Measurements from ENCODE around the gene MICU1. TPM values are rescaled to one million over a fixed set of nuclear protein-coding genes. Genes with fewer than 3 reads are reported as not detected.
A peak's percentile ranks its signal among the peaks of the same experiment; 100 is the strongest.

MICU1 gene
- polyA plus RNA-seq, 1 donor (not counting 4 experiments of a cell fraction or from before 2014, with no cell fraction given) = 19.4 TPM

GRCh38 chr10:72673280-72673679 is 47.4 kb upstream of the MICU1 start:
- H2AFZ ChIP-seq (ENCODE audit: control insufficient read depth, low read length) = no peak overlapping the region
- H3K4me3 ChIP-seq (ENCODE audit: control insufficient read depth in 2 of 3, extremely low read depth in 1 of 3, insufficient read depth in 2 of 3, low read depth in 1 of 3, low read length in 3 of 3) = no peak overlapping the region
- no peak for FAIRE-seq
- no peaks in the 10 kb centered on the region for H3K9me1 ChIP-seq (ENCODE audit: control insufficient read depth, extremely low read depth, insufficient read depth, low read length)
- peaks cover 18% of the 10 kb centered on the region for H3K4me1 ChIP-seq (ENCODE audit: control insufficient read depth, extremely low read depth, insufficient read depth, low read length)
- DNase-seq (ENCODE audit: low read depth, low spot score) = no peak
- dilution Hi-C loops (cut with MboI; ENCODE audit: extremely low pct_ligation_motif_present, low sequenced_read_pairs) = no loop called here
- no peak for TF ChIP-seq EZH2 (IDR thresholded peaks at IDR 0.05; ENCODE audit: low read length)
- no peak for TF ChIP-seq CTCF (optimal IDR thresholded peaks at IDR 0.05 in 1 of 3, IDR thresholded peaks at IDR 0.05 in 1 of 3, conservative IDR thresholded peaks at IDR 0.05 in 1 of 3; ENCODE audit: extremely low read depth in 1 of 3, insufficient read depth in 2 of 3, low read length in 3 of 3)
- no peak overlapping the region for H3K27ac ChIP-seq (ENCODE audit: control insufficient read depth, insufficient read depth, low read length)
- no peaks in the 10 kb centered on the region for H3K27me3 ChIP-seq (ENCODE audit: control insufficient read depth, extremely low read depth, insufficient read depth, low read length)
- no peaks in the 10 kb centered on the region for H4K20me1 ChIP-seq (ENCODE audit: control insufficient read depth, extremely low read depth, insufficient read depth, low read length)
- no peaks in the 10 kb centered on the region for H3K36me3 ChIP-seq (ENCODE audit: control insufficient read depth in 2 of 2, extremely low read depth in 1 of 2, insufficient read depth in 2 of 2, low read length in 2 of 2)
- H3K4me2 ChIP-seq (ENCODE audit: control insufficient read depth, extremely low read depth, insufficient read depth, low read depth, low read length) = no peak overlapping the region
- no peaks in the 10 kb centered on the region for H3K79me2 ChIP-seq (ENCODE audit: control insufficient read depth, insufficient read depth, low read length)
- no peaks in the 10 kb centered on the region for H3K9me3 ChIP-seq (ENCODE audit: control insufficient read depth, low read depth, low read length)
- H3K9ac ChIP-seq (ENCODE audit: control insufficient read depth, extremely low read depth, insufficient read depth, low read length) = no peak overlapping the region

GRCh38 chr10:72667207-72667864 is 41.5 kb upstream of the MICU1 start:
- Histone ChIP-seq H3K79me2 (ENCODE audit: control insufficient read depth, insufficient read depth, low read length) (no peaks in the 10 kb centered on the region), H3K4me2 (ENCODE audit: control insufficient read depth, extremely low read depth, insufficient read depth, low read depth, low read length) (no peak overlapping the region), H2AFZ (ENCODE audit: control insufficient read depth, low read length) (peak overlapping the region; percentile 30), H3K9ac (ENCODE audit: control insufficient read depth, extremely low read depth, insufficient read depth, low read length) (no peak overlapping the region), H3K4me1 (ENCODE audit: control insufficient read depth, extremely low read depth, insufficient read depth, low read length) (peaks cover 9% of the 10 kb centered on the region), H3K36me3 (ENCODE audit: control insufficient read depth in 2 of 2, extremely low read depth in 1 of 2, insufficient read depth in 2 of 2, low read length in 2 of 2) (no peaks in the 10 kb centered on the region), H3K27me3 (ENCODE audit: control insufficient read depth, extremely low read depth, insufficient read depth, low read length) (no peaks in the 10 kb centered on the region), H3K27ac (ENCODE audit: control insufficient read depth, insufficient read depth, low read length) (no peak overlapping the region), H4K20me1 (ENCODE audit: control insufficient read depth, extremely low read depth, insufficient read depth, low read length) (no peaks in the 10 kb centered on the region), H3K9me1 (ENCODE audit: control insufficient read depth, extremely low read depth, insufficient read depth, low read length) (no peaks in the 10 kb centered on the region), H3K9me3 (ENCODE audit: control insufficient read depth, low read depth, low read length) (no peaks in the 10 kb centered on the region), H3K4me3 (ENCODE audit: control insufficient read depth in 2 of 3, extremely low read depth in 1 of 3, insufficient read depth in 2 of 3, low read depth in 1 of 3, low read length in 3 of 3) (no peak overlapping the region)
- DNase-seq (ENCODE audit: low read depth, low spot score) = no peak
- TF ChIP-seq EZH2 (IDR thresholded peaks at IDR 0.05; ENCODE audit: low read length) (no peak), CTCF (optimal IDR thresholded peaks at IDR 0.05 in 1 of 3, IDR thresholded peaks at IDR 0.05 in 1 of 3, conservative IDR thresholded peaks at IDR 0.05 in 1 of 3; ENCODE audit: extremely low read depth in 1 of 3, insufficient read depth in 2 of 3, low read length in 3 of 3) (no peak)
- dilution Hi-C loops (cut with MboI; ENCODE audit: extremely low pct_ligation_motif_present, low sequenced_read_pairs) = no loop called here
- no peak for FAIRE-seq

Data from keratinocyte (primary cell).